ENCODE results near the gene THAP8.

Gene THAP8

GRCh38 chr19:35995048-35995993 lies 58.8 kb downstream of the THAP8 start, which contains the start of gene SDHAF1 (continued):
- TF ChIP-seq ZNF626 (tag by site-specific recombination; IDR thresholded peaks at IDR 0.05) (no peak), KLF17 (tag by site-specific recombination; IDR thresholded peaks at IDR 0.05) (peak; percentile 83), ZNF777 (tag by site-specific recombination; IDR thresholded peaks at IDR 0.05; ENCODE audit: borderline replicate concordance) (peak; percentile 98), ZNF394 (tag by site-specific recombination; IDR thresholded peaks at IDR 0.05; ENCODE audit: borderline replicate concordance) (peak; percentile 37; the same call in 1 of the 2 replicates), ZNF549 (tag by site-specific recombination; IDR thresholded peaks at IDR 0.05) (no peak), ZNF792 (tag by site-specific recombination; IDR thresholded peaks at IDR 0.05) (peak; percentile 9; the same call in 1 of the 2 replicates), ZNF677 (tag by site-specific recombination; IDR thresholded peaks at IDR 0.05) (0 out of 2 replicates have a peak, but pooled peaks have one; percentile 49), ZXDB (tag by site-specific recombination; IDR thresholded peaks at IDR 0.05) (peak; percentile 81; the same call in 1 of the 2 replicates), PRDM6 (tag by site-specific recombination; IDR thresholded peaks at IDR 0.05) (no peak), ZNF132 (tag by site-specific recombination; IDR thresholded peaks at IDR 0.05; ENCODE audit: borderline replicate concordance) (no peak), ZNF488 (tag by site-specific recombination; IDR thresholded peaks at IDR 0.05) (peak; percentile 21; the same call in 1 of the 2 replicates), ZNF629 (tag by site-specific recombination; IDR thresholded peaks at IDR 0.05) (peak; percentile 97), ZSCAN18 (tag by site-specific recombination; IDR thresholded peaks at IDR 0.05) (peak; percentile 83), ZNF398 (tag by site-specific recombination; IDR thresholded peaks at IDR 0.05) (peak; percentile 72), ZSCAN16 (tag by site-specific recombination; IDR thresholded peaks at IDR 0.05) (peak; percentile 80; the same call in 1 of the 2 replicates), BCL11B (tag by site-specific recombination; IDR thresholded peaks at IDR 0.05; ENCODE audit: low read depth) (peak; percentile 99), ZNF514 (tag by site-specific recombination; IDR thresholded peaks at IDR 0.05) (no peak), ZNF561 (tag by site-specific recombination; IDR thresholded peaks at IDR 0.05; ENCODE audit: borderline replicate concordance) (peak; percentile 95), ZNF692 (tag by site-specific recombination; IDR thresholded peaks at IDR 0.05) (peak; percentile 88), ATF2 (tag by site-specific recombination; IDR thresholded peaks at IDR 0.05; ENCODE audit: low read depth) (peak; percentile 41), IKZF3 (tag by site-specific recombination; IDR thresholded peaks at IDR 0.05) (0 out of 2 replicates have a peak, but pooled peaks have one; percentile 40), ZSCAN30 (tag by site-specific recombination; IDR thresholded peaks at IDR 0.05) (peak; percentile 93), GLIS2 (tag by site-specific recombination; IDR thresholded peaks at IDR 0.05) (peak; percentile 97)

Measured in HEK293 (cell line).